GM21447 (cell line): ENCODE data around the gene VIM.

Source experiments
- ATAC-seq: cut with Tn5 transposase; IDR thresholded peaks from one replicate; pipeline ENCODE4 v1.9.1; 2021; ENCODE audit not compliant: unreplicated experiment

VIM gene

GRCh38 chr10:17209302-17209701, 18.7 kb upstream of the VIM start:
- no peak for ATAC-seq

GRCh38 chr10:17209881-17210280, 18.2 kb upstream of the VIM start:
- no peak for ATAC-seq

GRCh38 chr10:17210361-17210760, 17.7 kb upstream of the VIM start:
- no peak for ATAC-seq

- ATAC-seq: no peak
Measured at GRCh38 chr10:17212802-17213221, 15.2 kb upstream of the VIM start.

- ATAC-seq: no peak
Measured at GRCh38 chr10:17213646-17214349, 14.2 kb upstream of the VIM start.

GRCh38 chr10:17214526-17214925, 13.5 kb upstream of the VIM start:
- ATAC-seq: no peak

GRCh38 chr10:17214971-17215781, 12.9 kb upstream of the VIM start:
- ATAC-seq: no peak

GRCh38 chr10:17215782-17216122, 12.3 kb upstream of the VIM start:
- no peak for ATAC-seq

GRCh38 chr10:17216217-17216900, 11.7 kb upstream of the VIM start:
- ATAC-seq: peak; percentile 100

- no peak for ATAC-seq
Measured at GRCh38 chr10:17216901-17217395, 11.1 kb upstream of the VIM start.

GRCh38 chr10:17217631-17218232, 10.3 kb upstream of the VIM start:
- ATAC-seq: no peak

- ATAC-seq: no peak
Measured at GRCh38 chr10:17219024-17219423, 9.0 kb upstream of the VIM start.

- no peak for ATAC-seq
Measured at GRCh38 chr10:17220652-17221100, 7.4 kb upstream of the VIM start.

- ATAC-seq: no peak
Measured at GRCh38 chr10:17222329-17222728, 5.7 kb upstream of the VIM start.

- ATAC-seq: no peak
Measured at GRCh38 chr10:17225808-17226207, 2.2 kb upstream of the VIM start.

GRCh38 chr10:17226891-17227303, 1.1 kb upstream of the VIM start:
- no peak for ATAC-seq

- peak; percentile 21 for ATAC-seq
Measured at GRCh38 chr10:17227367-17228090, 512 bp upstream of the VIM start.

- ATAC-seq: peak; percentile 23
Measured at GRCh38 chr10:17229016-17229716, 1.1 kb downstream of the VIM start.

GRCh38 chr10:17229717-17229966, 1.6 kb downstream of the VIM start:
- no peak for ATAC-seq

- peak; percentile 49 for ATAC-seq
Measured at GRCh38 chr10:17229967-17230682, 2.1 kb downstream of the VIM start.
